Skin epidermis (tissue), 12 donors: ENCODE results near the gene DIP2B.
"Not testable (repeated sequence)": the region's sequence is repeated elsewhere in the genome, so short reads cannot be mapped to it uniquely, and the experiment has no call there.

Experiments used
- H3K27ac ChIP-seq, 21 experiments: fragments of 200-600 bp; sonication (generic) in 11 of 21; one replicate each; pipeline ENCODE4 v1.5.0; 2020; ENCODE audit warnings: mild to moderate bottlenecking in 3 of 21, inconsistent platforms in 2 of 21, moderate library complexity in 2 of 21
- H3K4me3 ChIP-seq, 7 experiments: fragments of 200-600 bp; sonication (generic) in 2 of 7; one replicate each; pipeline ENCODE4 v1.5.0; 2020; ENCODE audit warnings: inconsistent platforms in 2 of 7, mild to moderate bottlenecking in 2 of 7, moderate library complexity in 1 of 7

Gene DIP2B

GRCh38 chr12:50504798-50505674, at the start of gene DIP2B:
DIP2B (plus strand) TSS chr12:50504985; CDS start chr12:50505141, 156 bp downstream.
- H3K27ac ChIP-seq = peak within 1 kb of the TSS; percentile 91 to 99 (median 96)
- peak within 1 kb of the TSS; percentile 69 to 94 (median 84) for H3K4me3 ChIP-seq

- H3K4me3 ChIP-seq = no peak overlapping the region
- no peak overlapping the region for H3K27ac ChIP-seq
These were observed 46.2 kb upstream of the DIP2B start for GRCh38 chr12:50458606-50459005.

- H3K4me3 ChIP-seq = no peak overlapping the region
These were observed 37.3 kb upstream of the DIP2B start for GRCh38 chr12:50467439-50467838.

GRCh38 chr12:50477241-50477832, 27.4 kb upstream of the DIP2B start:
- H3K4me3 ChIP-seq = no peak overlapping the region
- no peak overlapping the region for H3K27ac ChIP-seq

More at GRCh38 chr12:50467439-50467838, 37.3 kb upstream of the DIP2B start:
- no peak overlapping the region for H3K27ac ChIP-seq

- H3K27ac ChIP-seq = no peak overlapping the region
These were observed 22.2 kb upstream of the DIP2B start for GRCh38 chr12:50482571-50482970.

GRCh38 chr12:50483488-50483887, 21.3 kb upstream of the DIP2B start:
- Histone ChIP-seq H3K4me3 (no peak overlapping the region), H3K27ac (no peak overlapping the region)

More at GRCh38 chr12:50482571-50482970, 22.2 kb upstream of the DIP2B start:
- no peak overlapping the region for H3K4me3 ChIP-seq

- no peak overlapping the region for H3K27ac ChIP-seq
These were observed 16.0 kb upstream of the DIP2B start for GRCh38 chr12:50488801-50489200.

GRCh38 chr12:50498119-50498518, 6.7 kb upstream of the DIP2B start:
- not testable (repeated sequence) for H3K4me3 ChIP-seq, H3K27ac ChIP-seq

More at GRCh38 chr12:50488801-50489200, 16.0 kb upstream of the DIP2B start:
- no peak overlapping the region for H3K4me3 ChIP-seq

GRCh38 chr12:50505675-50506530, 1.1 kb downstream of the DIP2B start:
- H3K27ac ChIP-seq = peak overlapping the region; percentile 91 to 99 (median 96)
- peak overlapping the region; percentile 69 to 94 (median 84) for H3K4me3 ChIP-seq

- H3K4me3 ChIP-seq = peak overlapping the region; percentile 69 to 94 (median 84)
These were observed 2.1 kb downstream of the DIP2B start for GRCh38 chr12:50506753-50507473.

GRCh38 chr12:50507474-50507838, 2.7 kb downstream of the DIP2B start:
- Histone ChIP-seq H3K4me3 (peak overlapping the region in 3 of 7 experiments; percentile 69 to 89 (median 85)), H3K27ac (peak overlapping the region in 14 of 21 experiments; percentile 12 to 99 (median 92))

More at GRCh38 chr12:50506753-50507473, 2.1 kb downstream of the DIP2B start:
- H3K27ac ChIP-seq = peak overlapping the region in 20 of 21 experiments; percentile 12 to 99 (median 96)

- H3K4me3 ChIP-seq = no peak overlapping the region
These were observed 3.1 kb downstream of the DIP2B start for GRCh38 chr12:50507930-50508329.

GRCh38 chr12:50508414-50508813, 3.6 kb downstream of the DIP2B start:
- Histone ChIP-seq H3K27ac (peak overlapping the region in 11 of 21 experiments; percentile 3 to 94 (median 43)), H3K4me3 (no peak overlapping the region)

More at GRCh38 chr12:50507930-50508329, 3.1 kb downstream of the DIP2B start:
- peak overlapping the region in 13 of 21 experiments; percentile 3 to 99 (median 49) for H3K27ac ChIP-seq

- no peak overlapping the region for H3K4me3 ChIP-seq
These were observed 4.3 kb downstream of the DIP2B start for GRCh38 chr12:50508970-50509663.

GRCh38 chr12:50514526-50515276, 9.9 kb downstream of the DIP2B start:
- H3K27ac ChIP-seq = peak overlapping the region in 6 of 21 experiments; percentile 31 to 70 (median 46)
- no peak overlapping the region for H3K4me3 ChIP-seq

More at GRCh38 chr12:50508970-50509663, 4.3 kb downstream of the DIP2B start:
- peak overlapping the region in 10 of 21 experiments; percentile 3 to 94 (median 35) for H3K27ac ChIP-seq

GRCh38 chr12:50515587-50515986, 10.8 kb downstream of the DIP2B start:
- H3K27ac ChIP-seq = peak overlapping the region in 3 of 21 experiments; percentile 11 to 53 (median 44)
- no peak overlapping the region for H3K4me3 ChIP-seq

- peak overlapping the region in 15 of 21 experiments; percentile 8 to 79 (median 58) for H3K27ac ChIP-seq
- H3K4me3 ChIP-seq = no peak overlapping the region
These were observed 12.8 kb downstream of the DIP2B start for GRCh38 chr12:50517421-50518048.
